HG02759 (cell line): Measurements from ENCODE around the gene TACC3.

ENCODE experiments used
- ATAC-seq: cut with Tn5 transposase; IDR thresholded peaks from one replicate; pipeline ENCODE4 v1.9.1; 2021; ENCODE audit warnings: mild to moderate bottlenecking, moderate library complexity; ENCODE audit not compliant: unreplicated experiment

Gene TACC3

GRCh38 chr4:1771555-1772305 is 50.4 kb downstream of the TACC3 start:
- ATAC-seq = no peak

- no peak for ATAC-seq
Measured at GRCh38 chr4:1772853-1773538, 51.7 kb downstream of the TACC3 start.

GRCh38 chr4:1773754-1774153 is 52.4 kb downstream of the TACC3 start:
- no peak for ATAC-seq

- no peak for ATAC-seq
Measured at GRCh38 chr4:1775731-1776500, 54.6 kb downstream of the TACC3 start.

- no peak for ATAC-seq
Measured at GRCh38 chr4:1776521-1777161, 55.3 kb downstream of the TACC3 start.

- ATAC-seq = no peak
Measured at GRCh38 chr4:1777822-1778641, 56.7 kb downstream of the TACC3 start.

GRCh38 chr4:1778642-1779392 is 57.5 kb downstream of the TACC3 start:
- ATAC-seq = no peak

GRCh38 chr4:1779588-1780382 is 58.5 kb downstream of the TACC3 start:
- ATAC-seq = no peak

GRCh38 chr4:1780435-1780834 is 59.1 kb downstream of the TACC3 start:
- no peak for ATAC-seq

GRCh38 chr4:1783015-1783414 is 61.7 kb downstream of the TACC3 start:
- no peak for ATAC-seq

GRCh38 chr4:1783970-1784369 is 62.6 kb downstream of the TACC3 start:
- ATAC-seq = no peak

- no peak for ATAC-seq
Measured at GRCh38 chr4:1784395-1784788, 63.1 kb downstream of the TACC3 start.

- no peak for ATAC-seq
Measured at GRCh38 chr4:1784789-1785591, 63.7 kb downstream of the TACC3 start.

GRCh38 chr4:1785592-1785991 is 64.3 kb downstream of the TACC3 start:
- no peak for ATAC-seq

- no peak for ATAC-seq
Measured at GRCh38 chr4:1786544-1787362, 65.4 kb downstream of the TACC3 start.

GRCh38 chr4:1787411-1788077 is 66.2 kb downstream of the TACC3 start:
- no peak for ATAC-seq
